H1 (cell line): ENCODE measurements around the gene GFOD1. TPM values are rescaled to one million over a fixed set of nuclear protein-coding genes. Genes with fewer than 3 reads are reported as not detected.

Experiments used
- CTCF ChIA-PET: fragments of 300-600 bp; sonication (Branson Sonifier 250); formaldehyde crosslinking; loops from one replicate; lab custom pipeline; 2021; ENCODE audit not compliant: partially characterized antibody; lab: Charles Lee
- POLR2A ChIA-PET: fragments of 300-600 bp; sonication (Branson Sonifier 250); formaldehyde crosslinking; loops from one replicate; lab custom pipeline; 2021; ENCODE audit warnings: inconsistent platforms; ENCODE audit not compliant: partially characterized antibody; lab: Charles Lee
- DNase-seq, 2 experiments: peaks; one replicate each; pipeline versions ENCODE4 v3.0.0 to v3.0.0-alpha.2; 2010 to 2022; ENCODE audit warnings: low spot score in 2 of 2, low read depth in 1 of 2, mixed read lengths in 1 of 2
- FAIRE-seq: peaks from 2 replicates; lab custom pipeline; 2011; peaks lifted over from hg19 to GRCh38; lab: Jason Lieb, UNC
- H2AFZ ChIP-seq: 2 replicates; pipeline ENCODE4 v1.8.1; 2012; ENCODE audit warnings: low read length, inconsistent platforms
- H2AK5ac ChIP-seq: 2 replicates; pipeline ENCODE4 v1.6.1; 2013; ENCODE audit warnings: low read depth, low read length
- H2BK120ac ChIP-seq: replicated peaks from 2 replicates; pipeline ENCODE3; 2013; ENCODE audit warnings: low read depth, low read length, inconsistent platforms
- H2BK12ac ChIP-seq: 2 replicates; pipeline ENCODE4 v1.6.1; 2013; ENCODE audit warnings: low read depth, low read length
- H2BK15ac ChIP-seq: 2 replicates; pipeline ENCODE4 v1.6.1; 2013; ENCODE audit warnings: low read length
- H2BK20ac ChIP-seq: 2 replicates; pipeline ENCODE4 v1.6.1; 2013; ENCODE audit warnings: low read length
- H2BK5ac ChIP-seq: 2 replicates; pipeline ENCODE4 v1.6.1; 2013; ENCODE audit warnings: low read depth, low read length
- H3K14ac ChIP-seq: 2 replicates; pipeline ENCODE4 v1.6.1; 2013; ENCODE audit warnings: inconsistent platforms; ENCODE audit not compliant: insufficient read length
- H3K18ac ChIP-seq: 2 replicates; pipeline ENCODE4 v1.6.1; 2013; ENCODE audit warnings: low read length; ENCODE audit errors: extremely low read depth
- H3K23ac ChIP-seq: 2 replicates; pipeline ENCODE4 v1.6.1; 2013; ENCODE audit warnings: inconsistent platforms; ENCODE audit not compliant: insufficient read length
- H3K23me2 ChIP-seq: 2 replicates; pipeline ENCODE4 v1.6.1; 2013; ENCODE audit warnings: low read depth, low read length
- H3K27ac ChIP-seq: 2 replicates; pipeline ENCODE4 v1.6.1; 2011; ENCODE audit warnings: low read depth, low read length, inconsistent platforms
- H3K27me3 ChIP-seq, 4 experiments: replicated peaks in 1 of 4; 1 replicate in 1 of 4; 2 replicates in 3 of 4; pipeline versions ENCODE4 v1.6.1 to v1.8.1; 2011 to 2013; ENCODE audit warnings: low read length in 3 of 4, mild to moderate bottlenecking in 3 of 4, inconsistent platforms in 2 of 4, mixed read lengths in 2 of 4, moderate library complexity in 1 of 4; ENCODE audit not compliant: control insufficient read depth in 3 of 4, insufficient read depth in 3 of 4; ENCODE audit errors: extremely low read depth in 1 of 4
- H3K36me3 ChIP-seq, 4 experiments: 2 replicates each; pipeline versions ENCODE4 v1.6.1 to v1.8.1; 2011 to 2013; ENCODE audit warnings: mild to moderate bottlenecking in 4 of 4, low read length in 3 of 4, moderate library complexity in 2 of 4, control low read depth in 1 of 4, inconsistent platforms in 1 of 4; ENCODE audit not compliant: insufficient read depth in 4 of 4, control insufficient read depth in 2 of 4
- H3K4ac ChIP-seq: replicated peaks from 2 replicates; pipeline ENCODE3; 2013; ENCODE audit warnings: low read length, low read depth, mixed read lengths, inconsistent platforms; ENCODE audit not compliant: insufficient read length
- H3K4me1 ChIP-seq, 4 experiments: replicated peaks in 1 of 4; 1 replicate in 1 of 4; 2 replicates in 3 of 4; pipeline versions ENCODE4 v1.6.1 to v1.8.1; 2011 to 2013; ENCODE audit warnings: low read length in 3 of 4, inconsistent platforms in 2 of 4, mixed read lengths in 1 of 4; ENCODE audit not compliant: insufficient read depth in 4 of 4, control insufficient read depth in 3 of 4
- H3K4me2 ChIP-seq, 2 experiments: 2 replicates each; pipeline versions ENCODE4 v1.6.1 to v1.8.1; 2011 to 2013; ENCODE audit warnings: low read depth in 2 of 2, low read length in 2 of 2, control low read depth in 1 of 2, inconsistent platforms in 1 of 2, mild to moderate bottlenecking in 1 of 2; ENCODE audit not compliant: insufficient read depth in 1 of 2
- H3K4me3 ChIP-seq, 4 experiments: fragments of 200-600, 300-600 bp in 1 of 4; sonication (generic), shearing (Covaris generic), sonication (Bioruptor Twin) in 1 of 4; 2 replicates each; pipeline versions ENCODE4 v1.5.1 to v1.8.1; 2011 to 2016; ENCODE audit warnings: low read length in 4 of 4, low read depth in 3 of 4, control low read depth in 2 of 4, inconsistent platforms in 2 of 4, mild to moderate bottlenecking in 2 of 4, mixed read lengths in 1 of 4, moderate library complexity in 1 of 4; ENCODE audit not compliant: insufficient read depth in 2 of 4; ENCODE audit errors: extremely low read depth in 1 of 4
- H3K56ac ChIP-seq: replicated peaks from 2 replicates; pipeline ENCODE3; 2013; ENCODE audit warnings: low read depth, mild to moderate bottlenecking, mixed read lengths, low read length, inconsistent platforms; ENCODE audit not compliant: insufficient read length
- H3K79me1 ChIP-seq: 2 replicates; pipeline ENCODE4 v1.6.1; 2013; ENCODE audit warnings: low read depth, low read length, control low read depth
- H3K79me2 ChIP-seq, 2 experiments: 2 replicates each; pipeline versions ENCODE4 v1.6.1 to v1.8.1; 2012 to 2013; ENCODE audit warnings: low read length in 2 of 2, mild to moderate bottlenecking in 2 of 2, inconsistent platforms in 1 of 2; ENCODE audit not compliant: insufficient read depth in 2 of 2, control insufficient read depth in 1 of 2
- H3K9ac ChIP-seq, 4 experiments: replicated peaks in 1 of 4; 1 replicate in 1 of 4; 2 replicates in 3 of 4; pipeline versions ENCODE4 v1.6.1 to v1.8.1; 2011 to 2013; ENCODE audit warnings: low read depth in 3 of 4, low read length in 3 of 4, control low read depth in 2 of 4, mild to moderate bottlenecking in 2 of 4, moderate library complexity in 2 of 4, inconsistent platforms in 1 of 4; ENCODE audit errors: extremely low read depth in 1 of 4
- H3K9me3 ChIP-seq, 2 experiments: 2 replicates each; pipeline versions ENCODE4 v1.6.1 to v1.8.1; 2012 to 2013; ENCODE audit warnings: mild to moderate bottlenecking in 2 of 2, moderate library complexity in 2 of 2, control low read depth in 1 of 2, inconsistent platforms in 1 of 2, low read depth in 1 of 2, low read length in 1 of 2, mixed read lengths in 1 of 2; ENCODE audit not compliant: insufficient read depth in 2 of 2
- H4K20me1 ChIP-seq, 2 experiments: replicated peaks in 1 of 2; 2 replicates each; pipeline versions ENCODE3 to v1.8.1; 2011 to 2013; ENCODE audit warnings: inconsistent platforms in 2 of 2, low read length in 2 of 2, mild to moderate bottlenecking in 1 of 2; ENCODE audit not compliant: insufficient read depth in 2 of 2, control insufficient read depth in 1 of 2
- H4K5ac ChIP-seq: 2 replicates; pipeline ENCODE4 v1.6.1; 2013; ENCODE audit warnings: low read length, low read depth, mixed read lengths, inconsistent platforms; ENCODE audit not compliant: insufficient read length
- H4K8ac ChIP-seq: 2 replicates; pipeline ENCODE4 v1.8.0; 2013; ENCODE audit warnings: mild to moderate bottlenecking, moderate library complexity, low read length, inconsistent platforms; ENCODE audit not compliant: insufficient read depth; ENCODE audit errors: extremely low read depth
- H4K91ac ChIP-seq: replicated peaks from 2 replicates; pipeline ENCODE3; 2013; ENCODE audit warnings: low read length, mixed read lengths, inconsistent platforms; ENCODE audit not compliant: insufficient read length
- CBX5 ChIP-seq: fragments of 300-800, 300-1000 bp; sonication (generic); IDR thresholded peaks from 2 replicates; pipeline ENCODE4 v1.7.1; 2016; ENCODE audit warnings: antibody characterized with exemption, low read length, low read depth
- EGR1 ChIP-seq: IDR thresholded peaks from 2 replicates; pipeline ENCODE4 v1.6.1; 2011; ENCODE audit warnings: low read depth, low read length, borderline replicate concordance
- FOSL1 ChIP-seq: IDR thresholded peaks from 2 replicates; pipeline ENCODE4 v1.6.1; 2011; ENCODE audit warnings: mild to moderate bottlenecking, low read depth, low read length, moderate library complexity; ENCODE audit not compliant: insufficient read depth
- GABPA ChIP-seq: IDR thresholded peaks from 2 replicates; pipeline ENCODE4 v1.6.1; 2011; ENCODE audit warnings: mild to moderate bottlenecking, low read length, moderate library complexity, borderline replicate concordance; ENCODE audit not compliant: insufficient read depth
- GTF2F1 ChIP-seq: IDR thresholded peaks from 2 replicates; pipeline ENCODE4 v1.6.1; 2012; ENCODE audit warnings: low read depth, low read length, improper control_type of control experiment, borderline replicate concordance
- JUN ChIP-seq: IDR thresholded peaks from 2 replicates; pipeline ENCODE4 v1.6.1; 2011; ENCODE audit warnings: low read depth, mild to moderate bottlenecking, improper control_type of control experiment, low read length
- KDM4A ChIP-seq: IDR thresholded peaks from one replicate; pipeline ENCODE4 v1.7.1; 2012; ENCODE audit warnings: low read depth, mild to moderate bottlenecking, moderate library complexity, low read length, inconsistent platforms; ENCODE audit not compliant: severe bottlenecking
- NRF1 ChIP-seq: IDR thresholded peaks from 2 replicates; pipeline ENCODE4 v1.6.1; 2011; ENCODE audit warnings: mild to moderate bottlenecking, low read depth, low read length, improper control_type of control experiment
- RAD21 ChIP-seq, 2 experiments: IDR thresholded peaks in 1 of 2; conservative IDR thresholded peaks in 1 of 2; 2 replicates each; pipeline ENCODE4 v1.6.1; 2011; ENCODE audit warnings: low read depth in 2 of 2, low read length in 2 of 2, improper control_type of control experiment in 1 of 2, inconsistent platforms in 1 of 2, mild to moderate bottlenecking in 1 of 2, moderate library complexity in 1 of 2
- SP2 ChIP-seq: IDR thresholded peaks from 2 replicates; pipeline ENCODE4 v1.6.1; 2012; ENCODE audit warnings: mild to moderate bottlenecking, low read length, inconsistent platforms
- SP4 ChIP-seq: IDR thresholded peaks from 2 replicates; pipeline ENCODE4 v1.6.1; 2012; ENCODE audit warnings: low read length, inconsistent platforms
- SUZ12 ChIP-seq: fragments of 200-600 bp; sonication (generic); IDR thresholded peaks from 2 replicates; pipeline ENCODE4 v1.6.1; 2012; ENCODE audit warnings: mild to moderate bottlenecking, inconsistent platforms, low read length, moderate library complexity, mixed read lengths
- TAF1 ChIP-seq: IDR thresholded peaks from 2 replicates; pipeline ENCODE4 v1.6.1; 2011; ENCODE audit warnings: mild to moderate bottlenecking, low read depth, low read length
- TAF7 ChIP-seq: optimal IDR thresholded peaks from 2 replicates; pipeline ENCODE3; 2011; ENCODE audit warnings: low read depth, mild to moderate bottlenecking, inconsistent platforms, low read length, moderate library complexity, borderline replicate concordance
- YY1 ChIP-seq: IDR thresholded peaks from 2 replicates; pipeline ENCODE4 v1.6.1; 2011; ENCODE audit warnings: low read depth, mild to moderate bottlenecking, low read length
- WGBS, 2 experiments: shearing (Covaris generic) in 1 of 2; methylation state at CpG; one replicate each; pipeline versions ENCODE4 v1.1.6 to v1.1.7; 2013 to 2015; ENCODE audit warnings: low lambda C conversion rate in 2 of 2, mixed read lengths in 2 of 2, inconsistent platforms in 1 of 2, low coverage in 1 of 2, missing lambda C conversion rate in 1 of 2; ENCODE audit not compliant: insufficient replicate concordance in 2 of 2, insufficient coverage in 1 of 2, insufficient read length in 1 of 2; ENCODE audit errors: extremely low coverage in 1 of 2, missing lambda C conversion rate in 1 of 2; 5-methylcytosine and 5-hydroxymethylcytosine counted together
- polyA plus RNA-seq, 7 experiments: library from polyadenylated mRNA; depleted of rRNA in 3 of 7; stranded (reverse) in 5 of 7; unstranded in 2 of 7; fragments of >200 nt in 5 of 7; fragments of 200-250 nt in 2 of 7; gene quantifications; 1 replicate in 5 of 7; 2 replicates in 1 of 7; 4 replicates in 1 of 7; pipeline versions ENCODE4 v1.2.1 to v1.2.3, GENCODE V29; 2011 to 2013; ENCODE audit warnings: missing spikeins in 2 of 7, mixed read lengths in 2 of 7
- total RNA-seq: library from RNA; stranded (reverse); fragmentation: NEBNext Ultra II Directional; extraction: Animal tissue kit (Norgen Biotek cat#: 25700); gene quantifications from 2 replicates; pipeline ENCODE4 v1.2.1, GENCODE V29; 2021

Gene GFOD1
- total and polyA plus RNA-seq, 2 of the 8 experiments (the other 6 are each of a cell fraction or from before 2014, with no cell fraction given): 2.5 to 8.8 TPM

- no peak overlapping the region for H3K4me2 ChIP-seq
- no peaks in the 10 kb centered on the region for H4K20me1 ChIP-seq
- H2BK20ac ChIP-seq: no peak overlapping the region
- DNase-seq (no peak), FAIRE-seq (no peak)
- no peak overlapping the region for H2BK120ac ChIP-seq
- no peak overlapping the region for H2BK12ac ChIP-seq
- H4K8ac ChIP-seq: no peak overlapping the region
- H3K4me1 ChIP-seq: peaks cover 2 to 14% (median 7%) of the 10 kb centered on the region in 4 experiments; a peak in 6 of 7 replicates
- CTCF ChIA-PET: interaction anchor here (1.0 to 1.3 kb wide), 3 partner anchors 43 to 96 kb away, joined by 3 to 4 read pairs (median 3); no protein-coding TSS in a partner anchor
- H3K9me3 ChIP-seq: no peaks in the 10 kb centered on the region
- H3K27ac ChIP-seq: no peak overlapping the region
- H2BK15ac ChIP-seq: no peak overlapping the region
- H4K5ac ChIP-seq: no peak overlapping the region
- H3K23me2 ChIP-seq: peaks cover 3% of the 10 kb centered on the region; the same call in 1 of the 2 replicates
- H3K14ac ChIP-seq: no peak overlapping the region
- no peak overlapping the region for H3K56ac ChIP-seq
- H3K9ac ChIP-seq: no peak overlapping the region
- H3K4ac ChIP-seq: no peak overlapping the region
- H3K79me1 ChIP-seq: no peaks in the 10 kb centered on the region
- POLR2A ChIA-PET: no interaction called here
- H3K79me2 ChIP-seq: no peaks in the 10 kb centered on the region
- H4K91ac ChIP-seq: no peak overlapping the region
- no peaks in the 10 kb centered on the region for H3K36me3 ChIP-seq
- H3K4me3 ChIP-seq: no peak overlapping the region
- H2AK5ac ChIP-seq: no peak overlapping the region
- WGBS, 2 experiments: 95% methylated on average over 3 of the region's 3 CpGs; no CpG with 5 or more reads in 1 of the 2 experiments
- no peak overlapping the region for H3K18ac ChIP-seq
- peaks cover 7 to 19% (median 13%) of the 10 kb centered on the region in 4 experiments for H3K27me3 ChIP-seq
- no peak overlapping the region for H3K23ac ChIP-seq
- H2AFZ ChIP-seq: no peak overlapping the region
- no peak overlapping the region for H2BK5ac ChIP-seq
- TF ChIP-seq KDM4A (no peak), JUN (no peak), TAF1 (no peak), EGR1 (no peak), SP4 (no peak), FOSL1 (no peak), CBX5 (no peak), SP2 (no peak), TAF7 (no peak), RAD21 (IDR thresholded peaks at IDR 0.05 in 1 of 2, conservative IDR thresholded peaks at IDR 0.05 in 1 of 2; ENCODE audit: low read depth in 2 of 2, low read length in 2 of 2) (no peak), YY1 (no peak), GTF2F1 (no peak), GABPA (no peak), NRF1 (no peak), SUZ12 (no peak)
Observed at GRCh38 chr6:13493147-13493546, 5.7 kb upstream of the GFOD1 start.
